AG09309 (cell line): Measurements from ENCODE around the gene NTN3.

Experiments used
- DNase-seq: peaks from one replicate; pipeline ENCODE4 v3.0.0-alpha.2; 2010; ENCODE audit warnings: low read depth
- H3K4me3 ChIP-seq: 2 replicates; pipeline ENCODE4 v1.5.1; 2011; ENCODE audit warnings: mild to moderate bottlenecking, low read depth, low read length, moderate library complexity; ENCODE audit not compliant: control insufficient read depth
- TF ChIP-seq, protein P1 (sequence below): IDR thresholded peaks from 2 replicates; pipeline ENCODE4 v1.5.1; 2011; ENCODE audit warnings: mild to moderate bottlenecking, low read depth, low read length, inconsistent platforms; ENCODE audit not compliant: insufficient read depth, control insufficient read depth; ENCODE audit errors: missing control alignments

Gene NTN3

DNA sequence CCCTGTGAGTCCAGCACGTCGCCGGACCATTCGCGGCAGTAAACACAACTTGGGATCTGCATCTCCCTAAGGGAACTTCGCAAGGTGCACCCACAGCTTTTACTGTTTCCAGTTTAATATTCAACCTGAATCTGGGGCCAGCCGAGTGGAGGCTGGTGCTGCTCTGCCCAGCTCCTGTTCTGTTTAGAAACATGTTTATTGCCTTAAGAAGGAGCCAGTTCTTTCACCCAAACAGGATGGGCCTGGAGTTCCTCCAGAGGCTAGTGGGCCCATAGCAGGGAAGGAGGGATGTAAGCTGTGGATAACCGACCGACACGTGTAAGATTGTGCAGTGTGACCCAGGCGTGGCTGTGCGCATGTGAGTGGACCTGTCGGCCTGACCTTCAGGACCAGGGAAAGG lies 21.2 kb downstream of the NTN3 start:
- TF ChIP-seq, protein P1, sequence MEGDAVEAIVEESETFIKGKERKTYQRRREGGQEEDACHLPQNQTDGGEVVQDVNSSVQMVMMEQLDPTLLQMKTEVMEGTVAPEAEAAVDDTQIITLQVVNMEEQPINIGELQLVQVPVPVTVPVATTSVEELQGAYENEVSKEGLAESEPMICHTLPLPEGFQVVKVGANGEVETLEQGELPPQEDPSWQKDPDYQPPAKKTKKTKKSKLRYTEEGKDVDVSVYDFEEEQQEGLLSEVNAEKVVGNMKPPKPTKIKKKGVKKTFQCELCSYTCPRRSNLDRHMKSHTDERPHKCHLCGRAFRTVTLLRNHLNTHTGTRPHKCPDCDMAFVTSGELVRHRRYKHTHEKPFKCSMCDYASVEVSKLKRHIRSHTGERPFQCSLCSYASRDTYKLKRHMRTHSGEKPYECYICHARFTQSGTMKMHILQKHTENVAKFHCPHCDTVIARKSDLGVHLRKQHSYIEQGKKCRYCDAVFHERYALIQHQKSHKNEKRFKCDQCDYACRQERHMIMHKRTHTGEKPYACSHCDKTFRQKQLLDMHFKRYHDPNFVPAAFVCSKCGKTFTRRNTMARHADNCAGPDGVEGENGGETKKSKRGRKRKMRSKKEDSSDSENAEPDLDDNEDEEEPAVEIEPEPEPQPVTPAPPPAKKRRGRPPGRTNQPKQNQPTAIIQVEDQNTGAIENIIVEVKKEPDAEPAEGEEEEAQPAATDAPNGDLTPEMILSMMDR: no peak
- no peak for DNase-seq
- H3K4me3 ChIP-seq: no peak overlapping the region

DNA sequence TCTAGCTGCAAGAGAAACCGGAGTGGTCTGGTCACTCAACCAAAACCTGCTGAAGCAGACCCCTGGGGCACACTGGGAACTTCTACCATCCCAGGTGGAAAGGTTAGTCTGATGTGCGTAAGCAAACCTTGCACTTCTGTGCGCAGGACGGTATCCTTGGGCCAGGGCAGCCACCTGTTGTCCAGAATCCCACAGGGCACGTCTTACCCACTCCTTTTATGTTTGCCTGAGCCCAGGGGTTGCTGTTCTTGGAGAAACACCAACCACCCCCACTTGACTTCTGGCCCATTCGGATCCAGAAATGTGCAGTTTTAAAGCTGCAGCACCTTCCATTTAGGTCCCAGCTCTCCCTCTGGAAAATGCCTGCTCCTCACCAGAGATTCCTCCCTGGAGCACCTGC lies 22.5 kb downstream of the NTN3 start:
- no peak for DNase-seq
- TF ChIP-seq, protein P1: no peak
- H3K4me3 ChIP-seq: no peak overlapping the region

DNA sequence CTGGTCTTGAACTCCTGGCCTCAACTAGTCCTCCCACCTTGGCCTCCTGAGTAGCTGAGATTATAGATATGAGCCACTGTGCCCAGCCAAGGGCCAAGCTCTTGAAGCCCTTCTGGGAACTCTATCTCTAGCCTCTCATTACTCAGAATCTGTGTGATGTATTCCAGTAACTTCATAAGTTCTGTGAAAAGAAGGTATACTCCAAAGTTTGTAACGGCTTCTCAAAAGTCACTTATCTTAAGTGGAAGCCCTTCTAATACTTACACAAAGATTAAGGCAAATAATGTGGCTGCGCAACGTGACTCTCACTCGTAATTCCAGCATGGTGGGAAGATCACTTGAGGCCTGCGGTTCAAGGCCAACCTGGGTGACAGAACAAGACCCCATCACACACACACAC lies 23.5 kb downstream of the NTN3 start:
- DNase-seq: no peak
- TF ChIP-seq, protein P1: no peak
- no peak overlapping the region for H3K4me3 ChIP-seq

DNA sequence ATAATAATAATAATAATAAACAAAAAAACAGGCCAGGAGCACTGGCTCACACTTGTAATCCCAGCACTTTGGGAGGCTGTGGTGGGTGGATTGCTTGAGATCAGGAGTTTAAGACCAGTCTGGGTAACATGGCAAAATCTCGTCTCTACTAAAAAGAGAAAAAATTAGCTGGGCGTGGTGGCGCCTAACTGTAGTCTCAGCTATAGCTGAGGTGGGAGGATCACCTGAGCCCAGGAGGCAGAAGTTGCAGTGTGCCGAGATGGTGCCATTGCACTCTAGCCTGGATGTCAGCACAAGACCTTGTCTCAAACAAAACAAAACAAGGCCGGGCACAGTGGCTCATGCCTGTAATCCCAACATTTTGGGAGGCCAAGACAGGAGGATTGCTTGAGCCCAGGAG lies 23.9 kb downstream of the NTN3 start:
- no peak overlapping the region for H3K4me3 ChIP-seq
- TF ChIP-seq, protein P1: no peak
- DNase-seq: no peak

DNA sequence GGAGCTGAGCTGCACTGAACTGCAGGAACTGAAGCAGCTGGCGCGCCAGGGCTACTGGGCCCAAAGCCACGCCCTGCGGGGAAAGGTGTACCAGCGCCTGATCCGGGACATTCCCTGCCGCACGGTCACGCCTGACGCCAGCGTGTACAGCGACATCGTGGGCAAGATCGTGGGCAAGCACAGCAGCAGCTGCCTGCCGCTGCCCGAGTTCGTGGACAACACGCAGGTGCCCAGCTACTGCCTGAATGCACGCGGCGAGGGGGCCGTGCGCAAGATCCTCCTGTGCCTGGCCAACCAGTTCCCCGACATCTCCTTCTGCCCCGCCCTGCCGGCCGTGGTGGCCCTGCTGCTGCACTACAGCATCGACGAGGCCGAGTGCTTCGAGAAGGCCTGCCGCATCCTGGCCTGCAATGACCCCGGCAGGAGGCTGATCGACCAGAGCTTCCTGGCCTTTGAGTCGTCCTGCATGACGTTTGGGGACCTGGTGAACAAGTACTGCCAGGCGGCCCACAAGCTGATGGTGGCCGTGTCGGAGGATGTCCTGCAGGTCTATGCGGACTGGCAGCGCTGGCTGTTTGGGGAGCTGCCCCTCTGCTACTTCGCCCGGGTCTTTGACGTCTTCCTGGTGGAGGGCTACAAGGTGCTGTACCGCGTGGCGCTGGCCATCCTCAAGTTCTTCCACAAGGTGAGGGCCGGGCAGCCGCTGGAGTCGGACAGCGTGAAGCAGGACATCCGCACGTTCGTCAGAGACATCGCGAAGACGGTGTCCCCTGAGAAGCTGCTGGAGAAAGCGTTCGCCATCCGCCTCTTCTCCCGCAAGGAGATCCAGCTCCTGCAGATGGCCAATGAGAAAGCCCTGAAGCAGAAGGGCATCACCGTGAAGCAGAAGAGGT lies 25.4 kb downstream of the NTN3 start:
- H3K4me3 ChIP-seq: no peak overlapping the region
- TF ChIP-seq, protein P1: no peak
- DNase-seq: no peak

DNA sequence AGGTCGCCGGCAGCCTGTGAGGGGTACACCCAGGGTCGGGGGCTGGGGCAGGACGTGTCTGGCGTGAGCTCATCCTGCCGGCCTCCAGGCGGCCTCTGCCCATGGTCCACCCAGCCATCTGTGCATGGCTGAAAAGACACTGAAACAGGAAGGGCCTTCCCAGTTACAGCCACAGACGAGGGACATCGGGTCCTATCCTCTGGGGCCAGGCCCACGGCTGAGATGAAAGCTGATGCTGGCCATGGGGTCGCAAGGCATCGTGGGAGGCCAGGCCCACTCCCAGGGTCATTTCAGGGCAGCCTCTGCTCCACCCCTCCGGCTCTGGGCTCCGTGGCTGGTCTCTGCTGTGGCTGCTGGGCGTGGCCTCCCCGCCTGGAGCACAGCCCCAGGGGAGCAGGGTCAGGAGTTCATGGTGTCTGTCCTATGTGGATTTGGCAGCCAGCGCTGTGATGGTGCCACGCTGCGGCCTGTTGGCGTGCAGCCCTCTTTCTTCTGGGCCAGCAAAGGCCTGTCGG lies 26.1 kb downstream of the NTN3 start:
- DNase-seq: no peak
- TF ChIP-seq, protein P1: no peak
- no peak overlapping the region for H3K4me3 ChIP-seq
